Common myeloid progenitor, CD34-positive (primary cell): ENCODE results near the gene METTL13.

Source experiments
- CTCF ChIA-PET: fragments of 350-600 bp; sonication (Branson Sonifier 250); formaldehyde crosslinking; loops from one replicate; lab custom pipeline; 2021; ENCODE audit warnings: antibody characterized with exemption; lab: Charles Lee
- POLR2A ChIA-PET: fragments of 350-600 bp; sonication (Branson Sonifier 250); formaldehyde crosslinking; loops from one replicate; lab custom pipeline; 2021; ENCODE audit warnings: antibody characterized with exemption; lab: Charles Lee
- DNase-seq, 3 donors: peaks; one replicate each; pipeline versions ENCODE4 v3.0.0 to v3.0.0-alpha.2; 2013
- H3K27ac ChIP-seq, 2 experiments: 1 replicate in 1 of 2; 2 replicates in 1 of 2; pipeline ENCODE4 v1.7.0; 2013; ENCODE audit warnings: inconsistent platforms in 2 of 2, low read length in 2 of 2, mild to moderate bottlenecking in 2 of 2, low read depth in 1 of 2, moderate library complexity in 1 of 2; ENCODE audit not compliant: severe bottlenecking in 2 of 2, insufficient read depth in 1 of 2, poor library complexity in 1 of 2
- H3K27me3 ChIP-seq, 5 experiments: replicated peaks in 2 of 5; 1 replicate in 3 of 5; 2 replicates in 2 of 5; pipeline versions ENCODE4 v1.6.1 to v1.7.0; 2013; ENCODE audit warnings: low read length in 4 of 5, mild to moderate bottlenecking in 2 of 5, moderate library complexity in 2 of 5, inconsistent platforms in 1 of 5; ENCODE audit not compliant: insufficient read depth in 5 of 5, control insufficient read depth in 4 of 5
- H3K36me3 ChIP-seq, 4 experiments: 1 replicate in 2 of 4; 2 replicates in 2 of 4; pipeline versions ENCODE4 v1.6.1 to v1.7.0; 2013; ENCODE audit warnings: low read length in 3 of 4, control low read depth in 1 of 4, mild to moderate bottlenecking in 1 of 4; ENCODE audit not compliant: control insufficient read depth in 4 of 4, insufficient read depth in 4 of 4
- H3K4me1 ChIP-seq, 4 experiments: 1 replicate in 3 of 4; 2 replicates in 1 of 4; pipeline versions ENCODE4 v1.6.1 to v1.7.1; 2013; ENCODE audit warnings: low read length in 3 of 4, mild to moderate bottlenecking in 3 of 4, control low read depth in 1 of 4, inconsistent platforms in 1 of 4, moderate library complexity in 1 of 4; ENCODE audit not compliant: control insufficient read depth in 4 of 4, insufficient read depth in 4 of 4; ENCODE audit errors: control extremely low read depth in 1 of 4
- H3K4me3 ChIP-seq, 7 experiments: 1 replicate in 4 of 7; 2 replicates in 3 of 7; pipeline versions ENCODE4 v1.5.1 to v1.7.0; 2013; ENCODE audit warnings: mild to moderate bottlenecking in 7 of 7, low read length in 6 of 7, moderate library complexity in 6 of 7, inconsistent platforms in 2 of 7, low read depth in 2 of 7, control low read depth in 1 of 7; ENCODE audit not compliant: insufficient read depth in 4 of 7, control insufficient read depth in 1 of 7; ENCODE audit errors: extremely low read depth in 1 of 7
- H3K9me3 ChIP-seq, 5 experiments: 1 replicate in 4 of 5; 2 replicates in 1 of 5; pipeline versions ENCODE4 v1.6.1 to v1.7.1; 2013; ENCODE audit warnings: low read length in 4 of 5, mild to moderate bottlenecking in 2 of 5, inconsistent platforms in 1 of 5, low read depth in 1 of 5, moderate library complexity in 1 of 5; ENCODE audit not compliant: control insufficient read depth in 4 of 5, insufficient read depth in 2 of 5; ENCODE audit errors: control extremely low read depth in 1 of 5
- WGBS: methylation state at CpG from one replicate; pipeline ENCODE4 v1.1.5; 2013; ENCODE audit not compliant: insufficient coverage; 5-methylcytosine and 5-hydroxymethylcytosine counted together

The METTL13 gene

DNA sequence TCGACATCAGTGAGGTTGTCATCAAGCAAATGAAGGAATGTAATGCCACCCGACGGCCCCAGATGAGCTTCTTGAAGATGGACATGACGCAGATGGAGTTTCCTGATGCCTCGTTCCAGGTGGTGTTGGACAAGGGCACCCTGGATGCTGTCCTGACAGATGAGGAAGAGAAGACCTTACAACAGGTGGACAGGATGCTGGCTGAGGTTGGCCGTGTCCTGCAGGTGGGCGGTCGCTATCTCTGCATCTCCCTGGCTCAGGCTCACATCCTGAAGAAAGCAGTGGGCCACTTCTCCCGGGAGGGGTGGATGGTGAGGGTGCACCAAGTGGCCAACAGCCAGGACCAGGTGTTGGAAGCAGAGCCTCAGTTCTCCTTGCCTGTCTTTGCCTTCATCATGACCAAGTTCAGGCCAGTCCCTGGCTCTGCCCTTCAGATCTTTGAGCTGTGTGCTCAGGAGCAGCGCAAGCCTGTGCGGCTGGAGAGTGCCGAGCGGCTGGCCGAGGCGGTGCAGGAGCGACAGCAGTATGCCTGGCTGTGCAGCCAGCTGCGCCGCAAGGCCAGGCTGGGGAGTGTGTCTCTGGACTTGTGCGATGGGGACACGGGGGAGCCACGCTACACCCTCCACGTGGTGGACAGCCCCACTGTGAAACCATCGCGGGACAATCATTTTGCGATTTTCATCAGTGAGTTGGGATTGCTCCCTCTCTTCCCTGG is 2.5 kb downstream of the METTL13 start:
- no peaks in the 10 kb centered on the region for H3K9me3 ChIP-seq
- CTCF ChIA-PET: interaction anchor here (1.0 to 15.4 kb wide), 2 partner anchors 11 to 18 kb away, joined by 3 to 115 read pairs; no protein-coding TSS in a partner anchor
- H3K36me3 ChIP-seq: peaks cover 16 to 58% (median 44%) of the 10 kb centered on the region in 4 experiments
- WGBS: 95% methylated on average over 18 of the region's 25 CpGs
- DNase-seq: no peak
- peak overlapping the region in 1 of 2 experiments; percentile 16 for H3K27ac ChIP-seq
- no peaks in the 10 kb centered on the region for H3K27me3 ChIP-seq
- POLR2A ChIA-PET: interaction anchor here (0.9 kb wide), 1 partner anchor 40 kb away, joined by 3 read pairs; no protein-coding TSS in a partner anchor
- H3K4me3 ChIP-seq: no peak overlapping the region
- peaks cover 6 to 48% (median 34%) of the 10 kb centered on the region in 4 experiments for H3K4me1 ChIP-seq

DNA sequence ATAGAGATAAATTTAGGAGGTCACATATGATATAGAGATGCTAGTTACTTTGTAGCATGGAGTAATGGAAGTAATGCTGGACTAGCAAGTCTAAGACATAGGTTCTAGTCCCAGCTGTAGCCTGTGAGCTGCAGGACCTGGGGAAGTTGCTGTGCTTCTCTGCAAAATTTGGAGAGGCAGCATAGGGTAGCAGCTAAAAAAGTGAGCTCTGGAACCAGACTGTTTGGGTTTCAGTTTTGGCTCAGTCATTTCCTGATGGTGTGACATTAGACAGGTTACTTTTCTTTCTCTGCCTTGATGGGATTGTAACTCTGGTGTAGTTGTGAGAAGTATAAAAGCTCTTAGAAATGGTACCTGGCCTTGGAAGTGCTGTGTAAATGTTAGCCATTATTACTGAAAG is 3.3 kb downstream of the METTL13 start:
- CTCF ChIA-PET: interaction anchor here (1.0 to 15.4 kb wide), 4 partner anchors 10 to 57 kb away, joined by 3 to 115 read pairs (median 4); no protein-coding TSS in a partner anchor
- peaks cover 16 to 66% (median 52%) of the 10 kb centered on the region in 4 experiments for H3K36me3 ChIP-seq
- no peaks in the 10 kb centered on the region for H3K27me3 ChIP-seq
- H3K4me1 ChIP-seq: peaks cover 6 to 48% (median 34%) of the 10 kb centered on the region in 4 experiments
- peak overlapping the region; percentile 19 to 59 for H3K27ac ChIP-seq
- POLR2A ChIA-PET: interaction anchor here (0.9 kb wide), 1 partner anchor 41 kb away, joined by 3 read pairs; no protein-coding TSS in a partner anchor
- peak overlapping the region in 2 of 7 experiments; percentile 20 to 36 for H3K4me3 ChIP-seq
- H3K9me3 ChIP-seq: no peaks in the 10 kb centered on the region
- DNase-seq: peak in 2 of 3 donors; percentile 31 to 39

DNA sequence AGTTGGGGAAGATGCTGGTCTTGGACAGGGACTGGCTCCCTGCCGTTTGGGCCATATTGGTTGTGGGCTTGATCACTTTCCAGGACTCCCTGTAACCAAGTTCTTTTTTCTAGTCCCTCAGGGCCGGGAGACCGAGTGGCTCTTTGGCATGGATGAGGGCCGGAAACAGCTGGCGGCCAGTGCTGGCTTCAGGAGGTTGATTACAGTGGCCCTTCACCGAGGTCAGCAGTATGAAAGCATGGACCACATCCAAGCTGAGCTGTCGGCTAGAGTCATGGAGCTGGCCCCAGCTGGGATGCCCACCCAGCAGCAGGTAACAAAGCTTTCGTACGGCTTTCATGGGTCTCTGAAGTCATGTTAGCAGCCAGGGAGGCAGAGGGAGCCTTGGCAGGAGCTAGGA is 4.3 kb downstream of the METTL13 start:
- ChIA-PET POLR2A (no interaction called here), CTCF (interaction anchor here (1.2 to 15.4 kb wide), 4 partner anchors 16 to 201 kb away, joined by 3 to 115 read pairs (median 6); no protein-coding TSS in a partner anchor)
- no peak overlapping the region for H3K4me3 ChIP-seq
- 94% methylated on average over 9 of the region's 9 CpGs for WGBS
- H3K4me1 ChIP-seq: peaks cover 5 to 41% (median 28%) of the 10 kb centered on the region in 4 experiments
- H3K27ac ChIP-seq: peak overlapping the region in 1 of 2 experiments; percentile 59
- no peak for DNase-seq
- H3K9me3 ChIP-seq: no peaks in the 10 kb centered on the region
- peaks cover 22 to 74% (median 61%) of the 10 kb centered on the region in 4 experiments for H3K36me3 ChIP-seq
- H3K27me3 ChIP-seq: no peaks in the 10 kb centered on the region

DNA sequence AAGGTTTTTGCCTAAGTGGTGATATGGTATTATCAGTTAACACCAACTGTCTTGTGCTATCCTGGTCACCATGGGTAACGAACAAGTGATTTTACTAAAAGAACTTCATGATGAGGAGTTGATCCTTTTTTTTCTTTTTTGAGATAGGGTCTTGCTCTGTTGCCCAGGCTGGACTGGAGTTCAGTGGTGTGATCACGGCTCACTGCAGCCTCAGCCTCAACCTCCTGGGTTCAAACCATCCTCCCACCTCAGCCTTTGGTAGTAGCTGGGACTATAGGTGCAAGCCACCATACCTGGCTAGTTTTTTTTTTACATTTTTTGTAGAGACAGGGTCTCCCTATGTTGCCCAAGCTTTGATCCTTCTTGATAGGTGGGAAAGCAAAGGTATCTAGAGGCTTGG is 5.1 kb downstream of the METTL13 start:
- H3K4me1 ChIP-seq: peaks cover 4 to 39% (median 27%) of the 10 kb centered on the region in 4 experiments
- POLR2A ChIA-PET: no interaction called here
- no peaks in the 10 kb centered on the region for H3K9me3 ChIP-seq
- peaks cover 28 to 82% (median 69%) of the 10 kb centered on the region in 4 experiments for H3K36me3 ChIP-seq
- no CpG with 5 or more reads among the region's 2 CpGs for WGBS
- no peaks in the 10 kb centered on the region for H3K27me3 ChIP-seq
- no peak for DNase-seq
- CTCF ChIA-PET: interaction anchor here (2.3 to 15.4 kb wide), 2 partner anchors 15 to 201 kb away, joined by 7 to 115 read pairs; no protein-coding TSS in a partner anchor
- no peak overlapping the region for H3K4me3 ChIP-seq
- H3K27ac ChIP-seq: no peak overlapping the region

DNA sequence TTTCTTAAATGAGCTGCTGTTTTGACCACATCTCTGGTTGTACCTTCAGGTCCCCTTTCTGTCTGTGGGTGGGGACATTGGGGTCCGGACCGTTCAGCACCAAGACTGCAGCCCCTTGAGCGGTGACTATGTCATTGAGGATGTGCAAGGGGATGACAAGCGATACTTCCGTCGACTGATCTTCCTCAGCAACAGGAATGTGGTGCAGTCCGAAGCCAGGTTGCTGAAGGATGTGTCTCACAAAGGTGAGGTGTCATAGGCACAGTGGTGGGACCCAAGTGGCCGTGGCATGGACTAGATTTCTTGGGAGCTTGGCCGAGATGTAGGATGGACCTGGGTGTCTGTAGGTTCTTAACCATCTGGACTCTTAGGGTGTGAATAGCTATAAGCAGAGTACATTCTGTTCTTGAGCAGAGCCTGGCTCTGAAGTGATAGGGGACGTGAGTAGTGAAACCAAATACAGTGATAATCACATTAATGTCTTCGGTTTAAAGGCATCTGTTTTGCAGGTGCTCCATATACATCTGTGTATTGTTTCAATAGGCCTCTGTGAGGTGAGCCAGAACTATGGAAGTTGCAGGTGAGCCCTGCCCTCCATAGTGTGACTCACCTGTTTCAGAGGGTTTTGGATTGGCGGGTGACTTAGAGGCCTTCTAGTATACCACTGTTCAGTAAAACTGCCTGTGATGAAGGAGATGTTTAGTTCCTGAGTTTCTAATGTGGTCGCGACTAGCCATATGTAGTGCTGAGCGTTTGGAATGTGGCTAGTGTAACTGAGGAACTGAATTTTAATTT is 6.4 kb downstream of the METTL13 start:
- CTCF ChIA-PET: interaction anchor here (2.3 to 15.4 kb wide), 2 partner anchors 14 to 199 kb away, joined by 7 to 115 read pairs; no protein-coding TSS in a partner anchor
- POLR2A ChIA-PET: interaction anchor here (0.5 kb wide), 1 partner anchor 249 kb away, joined by 3 read pairs; no protein-coding TSS in a partner anchor

DNA sequence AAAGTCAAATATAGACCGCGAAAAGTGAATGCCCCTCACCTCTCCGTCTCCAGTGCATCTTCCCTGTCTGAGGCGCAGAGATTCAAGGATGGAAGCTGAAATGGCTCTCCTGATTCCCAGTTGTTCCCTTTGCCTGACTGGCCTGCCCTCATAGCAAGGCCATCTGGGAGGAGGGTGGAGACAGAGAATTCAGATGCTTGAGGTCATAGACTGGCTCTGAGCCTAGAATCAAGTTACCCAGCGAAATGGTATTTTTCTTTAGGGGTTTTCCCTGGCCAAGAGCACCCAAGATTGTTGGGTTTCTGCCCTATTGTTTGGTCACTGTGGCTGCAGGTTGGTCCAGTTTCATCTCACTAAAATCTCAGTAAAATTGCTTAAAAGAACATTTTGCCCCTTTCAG is 7.2 kb downstream of the METTL13 start:
- Histone ChIP-seq H3K4me1 (peaks cover 0 to 19% (median 13%) of the 10 kb centered on the region in 4 experiments), H3K4me3 (no peak overlapping the region), H3K27me3 (no peaks in the 10 kb centered on the region), H3K27ac (no peak overlapping the region), H3K9me3 (no peaks in the 10 kb centered on the region), H3K36me3 (peaks cover 46 to 98% (median 84%) of the 10 kb centered on the region in 4 experiments)
- ChIA-PET CTCF (interaction anchor here (1.3 to 15.4 kb wide), 2 partner anchors 13 to 195 kb away, joined by 5 to 115 read pairs; no protein-coding TSS in a partner anchor), POLR2A (interaction anchor here (0.6 kb wide), 1 partner anchor 195 kb away, joined by 3 read pairs; no protein-coding TSS in a partner anchor)
- no peak for DNase-seq
- whole genome bisulfite sequencing: 100% methylated on average over 4 of the region's 5 CpGs

More for the DNA sequence above, 6.4 kb downstream of the METTL13 start:
- over 99% methylated on average over 12 of the region's 15 CpGs for WGBS
- DNase-seq: no peak
- H3K36me3 ChIP-seq: peaks cover 40 to 95% (median 82%) of the 10 kb centered on the region in 4 experiments
- no peaks in the 10 kb centered on the region for H3K9me3 ChIP-seq
- no peak overlapping the region for H3K4me3 ChIP-seq
- no peak overlapping the region for H3K27ac ChIP-seq
- H3K27me3 ChIP-seq: no peaks in the 10 kb centered on the region
- H3K4me1 ChIP-seq: peaks cover 0 to 26% (median 17%) of the 10 kb centered on the region in 4 experiments
